Testis (tissue), 3 donors: ENCODE data around the gene CHCHD5. TPM values are rescaled to one million over a fixed set of nuclear protein-coding genes. Genes with fewer than 3 reads are reported as not detected.

Experiments used
- DNase-seq: peaks from one replicate; pipeline ENCODE4 v3.0.0-alpha.2; 2019
- H3K27ac ChIP-seq, 2 donors: fragments of 200-600 bp; sonication (generic); one replicate each; pipeline ENCODE4 v1.5.1; 2019
- H3K27me3 ChIP-seq: fragments of 200-600 bp; sonication (generic); one replicate; pipeline ENCODE4 v1.5.1; 2019
- H3K36me3 ChIP-seq: fragments of 200-600 bp; sonication (generic); one replicate; pipeline ENCODE4 v1.5.1; 2017; ENCODE audit warnings: low read depth; ENCODE audit errors: missing control alignments
- H3K4me1 ChIP-seq: fragments of 200-600 bp; sonication (generic); one replicate; pipeline ENCODE4 v1.5.1; 2019
- H3K4me3 ChIP-seq, 2 donors: fragments of 200-600 bp; sonication (generic); one replicate each; pipeline ENCODE4 v1.5.1; 2017 to 2019
- H3K9me3 ChIP-seq: fragments of 200-600 bp; sonication (generic); one replicate; pipeline ENCODE4 v1.5.1; 2017
- CTCF ChIP-seq, 3 experiments: fragments of 450-650 bp in 2 of 3; fragments of 200-600 bp in 1 of 3; sonication (generic) in 1 of 3; IDR thresholded peaks; one replicate each; pipeline ENCODE4 v1.5.1; 2016 to 2019; ENCODE audit warnings: antibody characterized with exemption in 3 of 3, mild to moderate bottlenecking in 2 of 3, moderate library complexity in 1 of 3
- POLR2A ChIP-seq: fragments of 450-650 bp; IDR thresholded peaks from one replicate; pipeline ENCODE4 v1.6.1; 2017; ENCODE audit warnings: antibody characterized with exemption, mild to moderate bottlenecking, moderate library complexity
- WGBS, 2 donors: methylation state at CpG; one replicate each; pipeline ENCODE4 v1.1.5; 2018; 5-methylcytosine and 5-hydroxymethylcytosine counted together
- intact Hi-C: fragments of 100-400 bp; cut with DNase I; formaldehyde crosslinking; loops from one replicate; pipeline ENCODE4 v1.15.1; 2023; ENCODE audit warnings: low total_unique reads
- polyA plus RNA-seq: library from polyadenylated mRNA; stranded (reverse); fragments of 350-450 nt; fragmentation: Illumina TruSeq; extraction: RNeasy Lipid Tissue Mini Kit (QIAGEN cat#74804); gene quantifications from one replicate; pipeline ENCODE4 v1.2.3, GENCODE V29; 2014; ENCODE audit warnings: low read depth, low replicate concordance; ENCODE audit not compliant: insufficient read depth
- total RNA-seq, 2 donors: library from RNA; depleted of rRNA; stranded (reverse); fragments of >200 nt; gene quantifications; one replicate each; pipeline ENCODE4 v1.2.3, GENCODE V29; 2016

Gene CHCHD5
- total and polyA plus RNA-seq, 3 donors from 2014 or later, result 49.0 to 98.9 (median 51.3) TPM

GRCh38 chr2:112627060-112628040, 42.9 kb downstream of the CHCHD5 start:
- Histone ChIP-seq H3K27me3 (no peaks in the 10 kb centered on the region), H3K4me1 (peaks cover 5% of the 10 kb centered on the region), H3K27ac (peak overlapping the region in 1 of 2 donors; percentile 59), H3K9me3 (no peaks in the 10 kb centered on the region), H3K36me3 (no peaks in the 10 kb centered on the region), H3K4me3 (no peak overlapping the region)
- no peak for DNase-seq
- TF ChIP-seq POLR2A, result no peak
- no peak for TF ChIP-seq CTCF (IDR thresholded peaks at IDR 0.05)
- intact Hi-C loops, result loop anchor here (10.0 kb wide), 1 partner anchor 97 kb away; the partner anchor contains the start of gene NT5DC4
- 58 to 64% methylated on average over 10 of the region's 10 CpGs for WGBS, 2 donors

GRCh38 chr2:112629224-112629623, 44.8 kb downstream of the CHCHD5 start:
- Histone ChIP-seq H3K36me3 (no peaks in the 10 kb centered on the region), H3K9me3 (no peaks in the 10 kb centered on the region), H3K27me3 (no peaks in the 10 kb centered on the region), H3K4me3 (no peak overlapping the region), H3K4me1 (peaks cover 5% of the 10 kb centered on the region), H3K27ac (no peak overlapping the region)
- TF ChIP-seq POLR2A (no peak), CTCF (IDR thresholded peaks at IDR 0.05) (no peak)
- intact Hi-C loops, result loop anchor here (10.0 kb wide), 1 partner anchor 96 kb away; the partner anchor contains the start of gene NT5DC4
- no peak for DNase-seq
- 94% methylated on average over 6 of the region's 6 CpGs for WGBS, 2 donors

- 86 to 87% methylated on average over 8 of the region's 8 CpGs for WGBS, 2 donors
- intact Hi-C loops, result loop anchor here (10.0 kb wide), 1 partner anchor 95 kb away; the partner anchor contains the start of gene NT5DC4
- Histone ChIP-seq H3K4me3 (no peak overlapping the region), H3K9me3 (no peaks in the 10 kb centered on the region), H3K27ac (no peak overlapping the region), H3K27me3 (no peaks in the 10 kb centered on the region), H3K4me1 (peaks cover 5% of the 10 kb centered on the region), H3K36me3 (no peaks in the 10 kb centered on the region)
- DNase-seq, result no peak
- TF ChIP-seq CTCF (IDR thresholded peaks at IDR 0.05), result no peak
- TF ChIP-seq POLR2A, result no peak
These were observed 45.4 kb downstream of the CHCHD5 start for GRCh38 chr2:112629823-112630222.

GRCh38 chr2:112630268-112630667, 45.9 kb downstream of the CHCHD5 start:
- Histone ChIP-seq H3K27me3 (no peaks in the 10 kb centered on the region), H3K4me1 (peaks cover 5% of the 10 kb centered on the region), H3K4me3 (no peak overlapping the region), H3K27ac (no peak overlapping the region), H3K36me3 (no peaks in the 10 kb centered on the region), H3K9me3 (no peaks in the 10 kb centered on the region)
- 30 to 51% methylated on average over 4 of the region's 4 CpGs for WGBS, 2 donors
- intact Hi-C loops, result no loop called here
- TF ChIP-seq POLR2A (no peak), CTCF (IDR thresholded peaks at IDR 0.05) (no peak)
- no peak for DNase-seq
